GM19467 (cell line): ENCODE measurements around the gene TUT1.
"Not testable (repeated sequence)": the region's sequence is repeated elsewhere in the genome, so short reads cannot be mapped to it uniquely, and the experiment has no call there.

Source experiments
- ATAC-seq: cut with Tn5 transposase; IDR thresholded peaks from one replicate; pipeline ENCODE4 v1.9.1; 2021; ENCODE audit warnings: mild to moderate bottlenecking, moderate library complexity; ENCODE audit not compliant: unreplicated experiment

The TUT1 gene

DNA sequence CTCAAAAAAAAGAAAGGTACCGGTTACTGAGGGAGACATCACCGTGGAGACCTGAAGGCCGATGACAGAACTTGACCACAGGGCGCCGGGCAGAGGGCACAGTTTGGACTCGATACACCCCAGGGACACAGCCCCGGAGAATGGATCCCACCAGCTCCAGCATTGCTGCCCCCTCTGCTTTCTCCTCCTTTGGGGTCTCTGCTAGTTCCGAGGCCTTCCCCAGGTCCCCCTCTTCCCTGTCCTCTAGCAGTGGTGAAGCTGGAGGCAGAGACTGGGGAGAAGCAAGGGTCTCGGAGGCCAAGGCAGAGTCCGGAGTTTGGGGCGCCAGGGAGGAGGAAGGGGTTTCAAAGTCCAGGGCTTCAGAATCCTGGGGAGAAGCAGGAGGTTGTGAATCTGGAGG is 12.8 kb downstream of the TUT1 start:
- ATAC-seq = no peak

DNA sequence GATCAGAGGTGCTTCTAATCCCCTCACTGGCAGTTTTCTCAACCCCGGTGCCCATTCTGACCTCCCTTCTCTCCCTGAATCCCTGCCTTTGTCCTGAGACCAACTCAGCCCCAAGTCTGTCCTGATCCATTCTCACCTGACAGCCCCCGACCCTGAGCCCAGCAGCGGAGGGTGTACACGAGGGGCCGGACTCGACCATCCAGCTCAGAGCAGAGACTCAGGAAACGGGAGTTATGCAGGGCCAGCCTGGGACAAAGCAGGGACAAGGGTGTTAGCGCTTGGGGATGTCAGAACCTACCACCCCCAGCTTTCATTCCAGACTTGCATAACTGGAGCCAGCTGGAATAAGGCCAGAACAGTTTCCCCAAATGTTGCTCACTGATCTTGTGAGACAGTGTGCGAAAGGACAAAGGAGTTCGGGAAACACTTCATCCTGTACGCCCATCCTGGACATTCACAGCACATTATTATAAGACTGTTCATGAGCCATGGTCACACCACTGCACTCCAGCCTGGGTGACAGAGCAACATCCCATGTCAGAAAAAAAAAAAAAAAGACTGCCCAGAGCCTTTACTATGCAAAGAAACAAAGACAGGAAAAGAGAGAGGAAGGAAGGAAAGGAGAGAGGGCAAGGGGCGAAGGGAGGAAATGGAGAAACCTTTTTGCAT is 14.1 kb downstream of the TUT1 start:
- ATAC-seq = no peak

DNA sequence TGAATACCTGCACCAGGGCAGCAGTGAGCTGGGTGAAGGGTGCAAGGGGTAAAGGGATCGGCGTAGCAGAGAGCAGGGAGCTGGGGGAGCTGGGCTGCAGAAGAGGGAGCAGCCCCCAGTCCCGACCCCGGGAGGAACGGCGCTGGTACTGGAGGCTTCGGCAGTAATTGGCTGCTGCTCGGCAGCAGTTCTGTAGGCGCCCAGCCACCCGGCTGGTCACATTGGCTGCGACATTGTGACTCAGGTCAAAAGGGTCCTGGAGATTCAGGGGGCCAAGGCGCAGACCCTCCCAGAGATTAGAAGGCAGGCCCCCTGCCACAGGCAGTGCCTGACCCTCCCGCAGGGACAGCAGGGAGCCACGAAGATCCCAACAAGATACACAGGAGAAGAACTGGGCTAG is 15.5 kb downstream of the TUT1 start:
- ATAC-seq = no peak

DNA sequence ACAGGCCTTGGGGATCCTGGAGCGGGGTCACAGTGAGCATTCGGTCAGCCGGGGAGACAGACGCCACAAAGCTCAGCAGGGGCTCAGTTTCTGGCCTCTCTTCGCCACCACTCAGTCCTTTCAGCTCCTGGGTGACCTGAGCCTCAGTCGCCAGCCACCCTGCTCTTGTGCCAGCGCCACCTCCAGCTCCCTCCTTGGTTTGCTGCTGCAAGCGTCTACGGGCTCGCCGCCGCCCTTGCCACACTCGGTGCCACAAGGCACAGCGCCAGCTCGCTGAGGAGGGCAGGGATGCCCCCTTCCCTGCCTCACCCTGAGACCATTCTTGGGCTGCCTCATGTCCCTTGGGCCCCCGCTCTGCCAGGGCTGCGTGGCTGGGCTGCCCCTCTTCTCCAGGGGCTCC is 16.2 kb downstream of the TUT1 start:
- ATAC-seq = no peak

DNA sequence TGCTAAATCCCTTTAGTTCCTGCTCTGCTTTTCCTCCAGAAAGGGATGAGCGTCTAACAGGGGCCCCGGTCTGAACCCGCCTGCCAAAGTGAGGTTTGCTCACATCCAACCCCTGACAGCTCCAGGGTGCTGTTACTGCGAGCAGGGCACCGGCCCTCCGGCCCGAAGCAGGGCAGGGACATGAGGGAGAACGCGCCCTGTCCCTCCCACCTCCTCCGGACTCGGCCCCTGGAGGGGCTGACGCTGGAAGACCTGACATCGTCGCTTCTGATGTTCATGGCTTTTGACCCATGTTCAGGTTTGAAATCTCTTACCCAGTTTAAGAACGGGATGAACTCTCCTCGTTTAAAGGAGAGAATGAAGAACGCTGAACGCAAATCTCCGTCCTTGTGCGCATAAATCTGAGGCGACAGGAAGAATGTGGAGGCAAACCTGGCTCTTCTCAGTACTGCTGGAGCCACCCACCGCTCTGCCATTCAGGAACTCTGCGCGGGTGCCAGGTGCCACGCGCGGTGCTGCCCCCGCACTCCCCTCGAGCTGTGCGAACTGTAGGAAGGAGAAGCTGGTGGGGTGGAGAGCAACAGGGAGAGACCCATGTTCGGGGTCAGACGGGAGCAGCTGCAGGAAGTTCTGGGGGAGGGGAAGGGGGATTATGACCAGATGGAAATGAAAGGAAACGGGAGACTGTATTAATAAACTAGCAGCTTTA is 16.8 kb downstream of the TUT1 start:
- no peak for ATAC-seq

DNA sequence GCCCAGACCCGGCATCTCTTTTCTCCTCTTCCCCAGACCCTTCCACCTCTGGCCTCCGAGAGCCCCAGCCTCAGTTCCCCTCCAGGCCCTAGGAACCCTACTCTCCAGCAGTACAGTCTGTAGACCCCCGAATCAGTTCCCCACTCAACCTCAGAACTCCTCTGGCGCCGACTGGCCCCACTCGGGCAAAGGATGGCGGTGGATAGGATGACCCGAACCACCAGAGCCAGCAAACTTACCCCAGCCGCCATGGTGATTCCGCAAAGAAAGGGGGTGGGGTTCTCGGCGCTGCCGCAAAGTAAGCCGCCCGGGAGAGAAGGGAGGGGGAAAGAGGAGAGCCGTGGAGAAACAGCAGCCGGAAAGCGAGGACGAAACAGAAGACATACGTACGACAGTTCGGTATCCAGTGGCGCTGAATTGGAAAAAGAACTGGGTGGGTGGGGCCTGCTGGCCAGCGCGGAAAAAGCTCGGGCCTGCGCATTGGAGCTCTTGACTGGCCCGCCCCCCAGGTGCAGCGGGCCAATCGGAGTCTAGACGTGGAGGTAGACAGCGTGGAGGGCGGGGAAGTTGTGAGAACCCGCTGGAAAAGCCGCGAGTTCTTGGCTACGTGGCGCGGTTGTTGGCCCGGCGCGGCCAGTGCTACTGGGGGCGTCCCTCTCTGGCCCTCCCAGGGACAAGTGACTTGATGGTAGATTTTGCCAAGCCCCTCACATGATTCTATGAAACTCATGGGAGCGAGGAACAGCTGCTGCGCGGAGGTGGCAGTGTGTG is 17.5 kb downstream of the TUT1 start, which contains the start of gene EEF1G:
EEF1G (minus strand) TSS at position 300 of the 771 bp plus-strand sequence; CDS start at position 251, 49 bp downstream.
- peak; percentile 80 for ATAC-seq

DNA sequence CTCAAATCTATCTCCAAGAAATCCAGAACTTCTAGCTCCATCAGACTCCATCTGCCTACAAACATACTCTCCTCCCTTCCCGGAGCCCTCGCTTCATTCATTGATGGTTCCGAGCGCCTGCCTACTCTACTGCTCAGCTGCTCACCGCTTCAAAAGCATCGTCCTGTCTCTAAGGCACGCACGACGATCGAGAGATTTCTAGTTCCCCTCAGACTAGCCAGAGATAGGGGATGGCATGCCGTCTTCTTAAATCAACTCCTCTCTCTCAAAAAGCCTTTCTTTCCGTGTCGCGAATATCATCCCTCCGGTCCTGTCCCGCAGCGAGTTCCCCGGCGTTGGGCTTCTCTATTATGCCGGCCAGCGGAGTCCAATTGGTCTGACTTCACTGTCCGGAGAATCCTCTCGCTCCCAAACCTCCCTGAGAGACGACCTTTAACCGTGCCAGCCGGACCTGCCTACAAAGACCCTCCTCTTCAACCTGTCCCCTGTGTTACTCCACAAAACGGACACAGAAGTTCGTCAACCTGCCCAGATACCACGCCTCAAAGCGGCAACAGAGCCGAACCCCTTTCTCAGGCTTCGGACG is 18.2 kb downstream of the TUT1 start:
- no peak for ATAC-seq

DNA sequence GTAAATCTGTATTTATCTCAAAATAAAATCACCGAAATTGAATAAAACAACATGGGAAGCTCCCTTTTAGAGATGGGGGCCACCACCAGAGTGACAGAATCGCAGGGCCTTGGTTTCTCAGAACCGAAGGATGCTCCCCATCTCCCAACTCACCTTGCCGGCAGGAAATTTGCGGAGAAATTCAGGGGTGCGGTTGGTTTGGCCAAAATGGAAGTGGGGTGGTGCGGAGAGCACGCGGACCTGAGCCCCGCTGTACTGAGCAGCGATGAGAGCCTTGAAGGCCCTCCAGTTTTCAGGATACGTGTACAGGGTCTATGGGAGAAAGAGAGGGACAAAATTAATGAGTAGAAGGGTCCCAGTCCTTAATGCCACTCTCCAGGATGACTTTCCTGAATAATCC is 18.9 kb downstream of the TUT1 start:
- no peak for ATAC-seq

DNA sequence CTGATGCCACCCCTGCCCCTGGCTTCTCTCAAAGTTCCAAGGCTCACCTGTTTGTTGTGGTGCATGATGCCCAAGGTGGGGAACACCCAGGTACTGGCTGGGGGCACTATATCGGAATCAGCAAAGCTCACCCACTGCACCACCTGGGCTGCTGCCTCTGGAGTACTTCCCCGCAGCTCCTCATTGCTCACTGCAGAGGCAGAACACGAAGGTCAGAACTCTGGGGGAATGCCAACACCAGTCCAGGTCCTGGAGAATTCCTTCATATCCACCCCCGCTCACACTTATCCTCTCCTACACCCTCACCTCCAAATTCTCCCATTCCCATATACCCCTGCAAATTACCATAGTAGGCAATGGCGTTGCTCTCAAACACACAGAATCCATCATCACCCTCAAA is 19.8 kb downstream of the TUT1 start:
- not testable (repeated sequence) for ATAC-seq

DNA sequence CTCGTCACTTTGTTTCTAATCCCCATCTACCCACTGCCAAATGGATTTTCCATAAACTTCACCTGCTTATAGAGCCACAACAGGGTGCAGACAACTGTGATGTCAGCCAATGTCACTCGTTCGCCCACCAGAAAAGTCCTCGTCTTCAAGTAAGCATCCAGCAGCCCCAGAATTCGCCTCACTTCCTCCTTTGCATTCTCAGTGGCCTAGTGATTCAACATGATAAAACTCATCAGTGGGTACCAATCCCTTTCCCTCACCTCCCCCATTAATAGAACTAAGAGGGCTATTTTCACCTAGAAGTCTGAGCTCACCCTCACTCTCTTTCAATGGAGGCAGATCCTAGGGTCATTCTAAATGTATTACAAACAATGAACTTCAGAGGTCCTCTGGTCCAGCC is 20.4 kb downstream of the TUT1 start:
- not testable (repeated sequence) for ATAC-seq

DNA sequence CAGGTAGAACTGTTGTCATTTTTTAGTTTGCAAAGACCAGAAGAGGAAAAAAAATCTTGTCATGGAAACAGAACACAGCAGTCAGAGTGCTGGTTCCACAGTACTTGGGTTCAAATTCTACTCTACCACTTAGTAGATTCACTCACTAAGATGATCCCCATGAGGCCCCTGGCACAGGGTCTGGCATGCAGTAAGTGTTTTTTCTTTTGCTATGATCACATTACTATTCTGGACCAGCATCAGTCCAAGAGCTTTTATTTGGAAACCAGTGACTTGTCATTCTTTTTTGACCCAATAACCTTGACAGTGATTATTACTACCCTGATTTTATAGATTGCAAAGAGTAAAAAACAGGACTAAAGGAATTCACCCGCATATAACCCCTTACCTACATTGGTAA is 21.7 kb downstream of the TUT1 start:
- ATAC-seq = no peak

DNA sequence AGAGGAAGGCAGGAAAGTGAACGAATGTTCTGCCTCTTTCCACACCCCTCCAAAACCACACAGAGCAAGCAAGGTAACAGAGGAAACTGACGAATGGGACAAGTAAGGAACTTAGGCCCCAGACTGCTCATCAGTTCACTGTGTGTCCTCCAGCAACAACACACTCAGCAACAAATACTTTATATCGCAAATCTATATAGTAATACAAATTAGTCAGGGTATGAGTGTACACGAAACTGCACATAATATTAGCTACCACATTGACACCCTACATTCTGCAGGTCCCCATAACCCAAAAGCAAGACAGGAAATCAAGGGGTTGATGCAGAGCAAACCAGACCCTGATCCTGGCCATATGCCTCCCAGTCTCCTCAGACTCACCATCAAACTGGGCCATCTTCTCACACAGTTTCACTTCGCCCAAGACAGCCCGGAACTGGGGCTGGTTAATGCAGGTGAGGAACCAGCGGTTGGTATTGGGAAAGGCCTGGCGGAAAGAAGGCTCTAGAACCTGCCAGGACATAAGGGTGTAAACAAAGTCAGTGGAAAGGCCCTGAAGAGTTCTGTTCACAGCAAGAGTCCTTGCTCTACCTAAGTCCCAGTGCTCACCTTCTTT is 24.2 kb downstream of the TUT1 start:
- ATAC-seq = no peak

DNA sequence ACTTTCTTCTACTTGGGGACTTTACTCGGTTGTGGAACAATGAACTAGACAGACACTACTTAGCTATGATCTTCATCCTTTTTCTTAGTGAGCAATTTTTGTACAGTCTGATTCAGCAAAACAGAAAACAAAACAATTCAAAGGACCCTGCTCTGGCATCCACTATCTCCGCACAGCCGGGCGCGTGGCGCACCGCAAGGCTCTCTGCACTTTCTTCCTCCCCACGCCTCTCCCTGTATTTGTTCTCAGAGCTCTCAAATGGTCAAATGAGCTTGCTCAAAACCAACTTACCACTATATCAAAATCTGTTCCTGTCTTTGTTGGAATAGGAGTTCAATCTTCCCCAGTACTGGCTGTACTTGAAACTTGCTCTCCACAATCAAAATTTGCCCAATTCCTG is 25.1 kb downstream of the TUT1 start:
- no peak for ATAC-seq

DNA sequence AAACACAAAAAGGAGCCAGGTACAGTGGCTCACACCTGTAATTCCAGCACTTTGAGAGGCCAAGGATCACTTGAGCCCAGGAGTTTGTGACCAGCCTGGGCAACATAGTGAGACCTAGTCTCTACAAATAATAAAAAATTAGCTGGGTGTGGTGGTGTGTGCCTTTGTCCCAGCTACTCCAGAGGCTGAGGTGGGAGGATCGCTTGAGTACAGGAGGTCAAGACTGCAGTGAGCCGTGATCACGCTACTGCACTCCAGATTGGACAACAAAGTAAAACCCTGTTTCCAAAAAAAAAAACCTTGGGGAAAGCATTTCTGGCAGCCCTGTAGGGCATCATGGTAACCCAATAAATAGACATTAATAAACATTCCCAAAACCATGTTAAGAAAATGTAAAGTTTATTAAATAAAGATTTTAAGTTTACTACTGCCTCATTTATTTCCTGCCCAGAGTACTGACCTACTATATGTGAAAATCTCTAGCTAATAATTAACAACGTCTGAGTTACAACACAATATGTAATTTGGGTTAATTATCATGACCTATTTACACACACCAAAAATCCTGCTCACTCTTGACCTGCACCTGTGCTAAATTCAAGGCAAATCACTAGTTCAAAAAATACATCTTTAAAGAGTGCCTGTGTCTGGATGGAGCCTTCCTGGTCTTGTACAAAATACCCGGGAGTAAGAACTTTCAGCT is 26.1 kb downstream of the TUT1 start:
- ATAC-seq = no peak

DNA sequence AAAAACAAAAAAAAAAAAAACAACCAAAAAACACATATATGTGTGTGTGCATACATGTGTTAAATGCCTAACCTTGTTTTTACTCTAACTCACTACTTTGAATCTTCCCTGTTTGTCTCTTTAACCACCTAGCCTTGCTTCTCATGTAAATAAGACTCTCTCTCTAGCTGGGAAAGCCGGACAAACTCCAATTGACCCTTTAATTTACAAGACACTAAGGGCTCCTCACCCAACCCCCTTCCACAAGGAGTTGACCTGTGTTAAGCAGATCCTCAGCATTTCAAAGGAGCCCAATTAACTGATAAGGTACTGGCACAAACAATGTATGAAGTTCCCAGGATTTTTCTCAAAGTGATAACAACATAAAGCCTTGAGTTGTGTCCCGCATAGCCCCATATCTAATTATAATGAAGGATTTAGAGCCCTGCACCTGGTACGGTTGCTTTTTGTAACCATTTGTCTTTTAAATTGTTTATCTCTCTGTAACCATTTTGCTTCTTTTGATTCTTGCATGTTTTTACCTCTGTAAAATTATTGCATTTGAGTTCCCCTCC is 29.6 kb downstream of the TUT1 start:
- ATAC-seq = not testable (repeated sequence)

DNA sequence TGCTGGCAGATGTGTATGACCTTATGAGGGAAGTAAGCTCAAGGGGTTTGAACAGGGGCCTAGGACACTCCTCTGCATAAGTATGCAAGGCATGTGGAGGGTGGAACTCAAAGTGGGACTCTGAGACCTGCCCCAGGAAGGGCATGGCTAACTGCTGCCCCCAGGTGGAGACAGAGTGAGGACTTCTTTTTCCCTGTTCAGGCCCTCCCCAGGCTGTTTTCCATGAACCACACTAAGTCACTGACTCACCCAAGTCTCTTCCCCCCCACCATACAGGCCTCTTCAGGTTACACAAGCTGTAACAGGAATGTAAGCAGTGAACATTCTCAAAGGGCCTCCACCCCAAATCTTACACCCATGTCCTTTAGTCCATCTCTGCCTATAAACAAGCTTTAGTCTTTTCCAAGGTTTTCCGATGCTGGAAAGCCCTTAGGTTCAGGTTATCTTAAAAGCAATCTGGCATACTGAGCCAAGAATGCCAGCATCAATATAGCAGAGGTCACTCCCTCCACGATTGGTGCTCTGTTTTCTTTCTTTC is 30.7 kb downstream of the TUT1 start:
- ATAC-seq = no peak

DNA sequence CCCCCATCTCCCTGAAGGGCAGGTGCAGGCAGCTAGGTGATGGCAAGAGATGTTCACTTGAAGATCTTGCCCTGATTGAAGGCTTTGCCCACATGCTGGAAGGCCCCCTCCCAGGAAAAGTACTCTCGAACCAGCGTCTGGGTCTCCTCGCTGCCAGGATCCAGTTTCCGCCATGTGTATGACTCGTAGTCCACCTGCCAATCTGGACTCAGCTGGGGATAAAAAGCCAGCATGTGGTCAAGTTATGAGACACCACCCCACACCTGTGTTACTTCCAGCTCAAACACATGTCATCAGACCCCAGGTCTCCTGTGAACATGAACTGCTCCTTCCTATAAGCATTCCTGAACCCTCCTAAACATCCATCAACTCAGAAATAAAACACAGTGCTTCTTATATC is 31.7 kb downstream of the TUT1 start:
- not testable (repeated sequence) for ATAC-seq

DNA sequence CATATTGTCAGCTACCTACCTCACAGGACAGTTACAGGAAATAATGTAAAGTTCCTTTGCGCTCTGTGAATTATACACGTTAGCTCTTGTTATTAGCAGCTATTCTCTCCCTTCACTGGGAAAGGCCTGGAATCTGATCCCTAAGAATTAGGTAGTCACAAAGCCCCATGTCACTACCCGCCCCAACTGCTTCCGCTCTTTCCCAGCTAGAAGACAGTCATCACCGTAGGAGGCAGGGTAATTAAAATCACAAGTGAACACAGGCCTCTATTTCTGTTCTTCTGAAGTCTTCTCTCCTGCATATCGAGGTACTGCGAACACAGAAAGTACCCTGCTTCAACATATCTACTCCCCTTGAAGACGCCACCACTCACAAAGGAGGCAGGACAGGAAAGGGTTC is 32.1 kb downstream of the TUT1 start:
- no peak for ATAC-seq

DNA sequence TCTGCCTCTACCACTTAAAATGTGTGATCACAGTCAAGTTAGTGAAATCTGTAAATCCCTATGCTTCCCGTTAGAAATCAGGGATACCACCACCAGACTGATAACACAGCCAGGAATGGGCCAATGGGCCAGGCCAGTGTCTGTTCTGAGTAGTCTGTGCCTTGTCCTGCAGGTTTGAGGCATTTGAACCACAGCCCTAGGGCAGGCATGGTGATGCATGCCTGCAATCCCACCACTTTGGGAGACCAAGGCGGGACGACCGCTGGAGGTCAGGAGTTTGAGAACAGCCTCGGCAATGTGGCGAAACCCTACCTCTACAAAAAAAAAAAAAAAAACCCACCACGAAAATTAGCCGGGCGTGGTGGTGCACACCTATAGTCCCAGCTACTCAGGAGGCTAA is 32.7 kb downstream of the TUT1 start:
- no peak for ATAC-seq
